Loucy (cell line): Measurements from ENCODE around the gene HOTAIR.

Experiments used
- H2AFZ ChIP-seq: fragments of 200-600 bp; sonication (generic); 2 replicates; pipeline ENCODE4 v1.6.0; 2016; ENCODE audit warnings: antibody characterized with exemption, mild to moderate bottlenecking, low read length, moderate library complexity
- H3F3A ChIP-seq: fragments of 200-600 bp; 2 replicates; pipeline ENCODE4 v1.6.0; 2016; ENCODE audit warnings: antibody characterized with exemption, low read depth, mild to moderate bottlenecking
- H3K27me3 ChIP-seq: fragments of 200-600 bp; sonication (generic); 2 replicates; pipeline ENCODE4 v1.6.1; 2014; ENCODE audit warnings: low read length, mild to moderate bottlenecking; ENCODE audit not compliant: insufficient read depth, poor library complexity, severe bottlenecking
- H3K36me3 ChIP-seq: fragments of 200-600 bp; sonication (generic); 2 replicates; pipeline ENCODE4 v1.6.1; 2016; ENCODE audit warnings: low read length; ENCODE audit not compliant: insufficient read depth
- H3K4me1 ChIP-seq: fragments of 200-600 bp; sonication (generic); 2 replicates; pipeline ENCODE4 v1.5.1; 2014; ENCODE audit warnings: low read length, mild to moderate bottlenecking; ENCODE audit not compliant: insufficient read depth, poor library complexity, severe bottlenecking
- H3K4me2 ChIP-seq: fragments of 200-600 bp; sonication (generic); 2 replicates; pipeline ENCODE4 v1.6.0; 2014; ENCODE audit warnings: antibody characterized with exemption, low read length, low read depth, mild to moderate bottlenecking; ENCODE audit not compliant: poor library complexity, severe bottlenecking
- H3K4me3 ChIP-seq: fragments of 200-600 bp; sonication (generic); 2 replicates; pipeline ENCODE4 v1.5.1; 2014; ENCODE audit warnings: low read length, mild to moderate bottlenecking, mixed read lengths; ENCODE audit not compliant: poor library complexity, severe bottlenecking
- H3K79me2 ChIP-seq: fragments of 200-600 bp; sonication (generic); 2 replicates; pipeline ENCODE4 v1.6.1; 2014; ENCODE audit warnings: low read length; ENCODE audit not compliant: insufficient read depth
- H3K9ac ChIP-seq: fragments of 200-600 bp; sonication (generic); 2 replicates; pipeline ENCODE4 v1.6.0; 2014; ENCODE audit warnings: mild to moderate bottlenecking, low read depth, low read length, moderate library complexity; ENCODE audit not compliant: poor library complexity, severe bottlenecking
- H3K9me2 ChIP-seq: fragments of 200-600 bp; sonication (generic); replicated peaks from 2 replicates; pipeline ENCODE4 v1.6.1; 2016; ENCODE audit warnings: low read depth, low read length, mixed read lengths
- H3K9me3 ChIP-seq: fragments of 200-600 bp; sonication (generic); 2 replicates; pipeline ENCODE4 v1.6.1; 2014; ENCODE audit warnings: mild to moderate bottlenecking, antibody characterized with exemption, low read length, low read depth; ENCODE audit not compliant: insufficient read depth
- H4K20me1 ChIP-seq: fragments of 200-600 bp; sonication (generic); 2 replicates; pipeline ENCODE4 v1.6.0; 2014; ENCODE audit warnings: antibody characterized with exemption, low read length, mild to moderate bottlenecking; ENCODE audit not compliant: insufficient read depth, poor library complexity, severe bottlenecking
- CTCF ChIP-seq: fragments of 200-600 bp; sonication (generic); conservative IDR thresholded peaks from 2 replicates; pipeline ENCODE4 v1.5.1; 2014; ENCODE audit warnings: mild to moderate bottlenecking, antibody characterized with exemption, low read length
- EZH2phosphoT487 ChIP-seq: fragments of 200-600 bp; IDR thresholded peaks from 2 replicates; pipeline ENCODE4 v1.6.1; 2018; ENCODE audit warnings: antibody characterized with exemption, mild to moderate bottlenecking, moderate library complexity, borderline replicate concordance

The HOTAIR gene

GRCh38 chr12:54021432-54022013, 46.8 kb upstream of the HOTAIR start:
- Histone ChIP-seq H3F3A (peaks cover 10% of the 10 kb centered on the region), H4K20me1 (peaks cover 71% of the 10 kb centered on the region), H3K4me1 (peaks cover 65% of the 10 kb centered on the region), H3K4me2 (peak overlapping the region; percentile 85), H3K79me2 (peaks cover 86% of the 10 kb centered on the region), H3K9ac (peak overlapping the region; percentile 99), H3K9me2 (no peaks in the 10 kb centered on the region), H3K4me3 (peak overlapping the region; percentile 95), H3K27me3 (no peaks in the 10 kb centered on the region), H3K36me3 (no peaks in the 10 kb centered on the region), H3K9me3 (no peaks in the 10 kb centered on the region), H2AFZ (no peak overlapping the region)
- TF ChIP-seq EZH2phosphoT487, result no peak
- TF ChIP-seq CTCF, result no peak

DNA sequence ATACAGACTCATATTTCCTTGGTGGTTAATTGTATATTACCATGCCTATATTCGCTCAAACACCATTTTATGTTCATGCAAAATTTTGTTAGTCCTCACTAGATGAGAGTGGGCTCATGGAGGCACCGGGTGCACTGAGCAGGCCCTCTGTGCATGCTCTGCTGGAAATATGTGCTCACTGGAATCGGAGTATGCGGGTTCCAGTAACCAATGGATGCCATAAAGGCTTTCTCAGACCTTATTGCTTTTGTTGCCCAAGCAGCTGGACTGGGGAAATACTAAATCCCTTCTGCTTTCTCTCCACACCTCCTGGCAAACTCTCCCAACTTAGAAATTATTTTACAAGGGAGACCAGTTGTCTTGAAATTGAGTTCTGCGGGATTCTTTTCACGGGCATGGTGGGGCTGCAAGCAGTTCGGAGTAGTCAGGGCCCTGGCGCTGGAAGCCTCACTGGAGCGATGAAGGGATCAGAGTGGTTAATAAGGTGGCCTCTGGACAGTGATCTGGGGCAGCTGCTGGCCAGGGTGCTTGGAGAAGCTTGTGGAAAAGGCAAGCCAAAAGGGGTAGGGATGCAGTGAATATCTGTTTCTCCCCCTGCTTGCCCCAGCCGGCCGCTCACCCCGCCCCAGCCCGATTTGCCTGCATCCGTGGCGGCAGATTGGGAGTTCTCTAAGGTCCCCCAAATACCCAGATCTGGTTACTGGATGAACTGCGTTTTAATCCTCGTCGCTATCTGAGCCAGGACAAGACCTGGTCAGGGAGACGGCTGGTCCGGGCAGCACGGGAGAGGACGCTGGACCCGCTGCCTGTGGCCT, 46.0 kb upstream of the HOTAIR start:
- Histone ChIP-seq H4K20me1 (peaks cover 64% of the 10 kb centered on the region), H3K9ac (peak overlapping the region; percentile 99), H2AFZ (no peak overlapping the region), H3K79me2 (peaks cover 84% of the 10 kb centered on the region), H3K36me3 (no peaks in the 10 kb centered on the region), H3K9me3 (no peaks in the 10 kb centered on the region), H3K4me1 (peaks cover 66% of the 10 kb centered on the region), H3K9me2 (no peaks in the 10 kb centered on the region), H3F3A (peaks cover 10% of the 10 kb centered on the region), H3K4me2 (peak overlapping the region; percentile 85), H3K4me3 (peak overlapping the region; percentile 95), H3K27me3 (no peaks in the 10 kb centered on the region)
- TF ChIP-seq EZH2phosphoT487 (no peak), CTCF (no peak)

DNA sequence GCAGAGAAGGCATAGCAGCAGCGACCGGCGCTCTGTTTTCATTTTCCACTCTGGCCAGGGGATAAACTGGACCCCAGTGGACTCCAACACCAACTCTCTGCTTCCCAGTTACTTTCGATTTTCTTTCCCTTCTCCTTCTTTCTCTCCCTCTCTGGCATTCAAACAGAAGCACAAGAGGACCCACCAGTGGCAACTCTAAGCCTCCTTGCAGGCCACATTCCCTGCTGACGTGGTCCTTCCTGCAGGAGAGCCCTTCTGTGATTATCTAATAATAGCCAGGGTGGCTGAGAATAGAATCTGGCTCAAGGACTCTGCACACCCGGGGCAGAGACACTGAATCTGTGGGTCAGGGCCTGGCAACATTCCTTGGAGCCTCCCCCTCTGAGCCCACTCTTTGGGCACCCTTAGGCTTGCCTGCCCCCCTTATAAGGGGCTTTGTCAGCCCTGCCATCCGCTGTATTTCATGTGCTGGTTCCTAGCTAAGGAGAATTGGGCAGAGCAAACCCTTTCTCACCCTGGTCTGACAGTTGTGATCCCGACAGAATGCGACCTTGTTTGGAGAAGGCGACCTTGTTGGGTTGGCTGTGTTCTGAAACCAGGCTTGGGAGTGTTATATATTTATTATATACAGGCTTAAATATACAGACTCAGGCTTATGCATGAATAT, 45.3 kb upstream of the HOTAIR start:
- H3K4me2 ChIP-seq, result peak overlapping the region; percentile 85
- H3K9me2 ChIP-seq, result no peaks in the 10 kb centered on the region
- peak overlapping the region; percentile 99 for H3K9ac ChIP-seq
- H3K27me3 ChIP-seq, result no peaks in the 10 kb centered on the region
- TF ChIP-seq EZH2phosphoT487 (no peak), CTCF (no peak)
- H3K4me1 ChIP-seq, result peaks cover 65% of the 10 kb centered on the region
- peaks cover 10% of the 10 kb centered on the region for H3F3A ChIP-seq
- H2AFZ ChIP-seq, result no peak overlapping the region
- H3K79me2 ChIP-seq, result peaks cover 78% of the 10 kb centered on the region
- no peaks in the 10 kb centered on the region for H3K9me3 ChIP-seq
- H3K36me3 ChIP-seq, result no peaks in the 10 kb centered on the region
- peak overlapping the region; percentile 95 for H3K4me3 ChIP-seq
- H4K20me1 ChIP-seq, result peaks cover 57% of the 10 kb centered on the region
